Measurements from ENCODE around the gene RHOBTB3. TPM values are rescaled to one million over a fixed set of nuclear protein-coding genes. Genes with fewer than 3 reads are reported as not detected.

RHOBTB3 gene
- total and polyA plus RNA-seq, 12 donors: 15.0 to 124 (median 90.4) TPM

GRCh38 chr5:95689680-95690079 lies 41.5 kb upstream of the RHOBTB3 start:
- Histone ChIP-seq H3K27me3 (no peaks in the 10 kb centered on the region), H3K4me1 (no peaks in the 10 kb centered on the region), H3K27ac (no peak overlapping the region), H3K36me3 (no peaks in the 10 kb centered on the region), H3K9me3 (peaks cover 0 to 2% (median 0%) of the 10 kb centered on the region in 11 donors), H3K4me3 (no peak overlapping the region)
- ATAC-seq: no peak
- no peak for TF ChIP-seq CTCF (IDR thresholded peaks at IDR 0.05)
- no peak for DNase-seq
- intact Hi-C loops (cut with DNase I): no loop called here
- 96 to 100% methylated on average over 1 of the region's 1 CpG for WGBS, 2 donors

- no peak for TF ChIP-seq CTCF (IDR thresholded peaks at IDR 0.05)
- Histone ChIP-seq H3K36me3 (no peaks in the 10 kb centered on the region), H3K27ac (no peak overlapping the region), H3K9me3 (peaks cover 0 to 2% (median 0%) of the 10 kb centered on the region in 11 donors), H3K4me3 (no peak overlapping the region), H3K4me1 (no peaks in the 10 kb centered on the region), H3K27me3 (no peaks in the 10 kb centered on the region)
- intact Hi-C loops (cut with DNase I): no loop called here
- ATAC-seq (no peak), DNase-seq (no peak)
Measured at GRCh38 chr5:95690333-95690732, 40.8 kb upstream of the RHOBTB3 start.

GRCh38 chr5:95697781-95698681 lies 33.1 kb upstream of the RHOBTB3 start:
- Histone ChIP-seq H3K4me3 (no peak overlapping the region), H3K36me3 (no peaks in the 10 kb centered on the region), H3K27me3 (no peaks in the 10 kb centered on the region), H3K4me1 (no peaks in the 10 kb centered on the region), H3K9me3 (no peaks in the 10 kb centered on the region), H3K27ac (no peak overlapping the region)
- DNase-seq (no peak), ATAC-seq (no peak)
- intact Hi-C loops (cut with DNase I): no loop called here
- no peak for TF ChIP-seq CTCF (IDR thresholded peaks at IDR 0.05)
- WGBS, 2 donors: 52 to 58% methylated on average over 7 of the region's 7 CpGs

GRCh38 chr5:95699337-95699736 lies 31.8 kb upstream of the RHOBTB3 start:
- no peak for ATAC-seq

More at GRCh38 chr5:95699337-95699736, 31.8 kb upstream of the RHOBTB3 start:
- intact Hi-C loops (cut with DNase I): no loop called here
- Histone ChIP-seq H3K4me1 (no peaks in the 10 kb centered on the region), H3K9me3 (no peaks in the 10 kb centered on the region), H3K36me3 (no peaks in the 10 kb centered on the region), H3K4me3 (no peak overlapping the region), H3K27me3 (no peaks in the 10 kb centered on the region), H3K27ac (no peak overlapping the region)
- no peak for TF ChIP-seq CTCF (IDR thresholded peaks at IDR 0.05)
- WGBS, 2 donors: 99 to 100% methylated on average over 1 of the region's 1 CpG
- DNase-seq: no peak
